Endothelial cell (in vitro differentiated cells): ENCODE measurements around the gene CACNB4. TPM values are rescaled to one million over a fixed set of nuclear protein-coding genes. Genes with fewer than 3 reads are reported as not detected.
"Not testable (repeated sequence)": the region's sequence is repeated elsewhere in the genome, so short reads cannot be mapped to it uniquely, and the experiment has no call there.

ENCODE experiments used
- DNase-seq: peaks from one replicate; pipeline ENCODE4 v3.0.0; 2021; ENCODE audit warnings: low spot score
- H3K27ac Mint-ChIP-seq: one replicate; pipeline ENCODE4 v1.8.0; 2021; ENCODE audit warnings: mixed read lengths, inconsistent platforms; ENCODE audit not compliant: unreplicated experiment
- H3K27me3 Mint-ChIP-seq: one replicate; pipeline ENCODE4 v1.8.0; 2021; ENCODE audit warnings: mild to moderate bottlenecking, moderate library complexity, mixed read lengths, inconsistent platforms; ENCODE audit not compliant: unreplicated experiment
- H3K36me3 Mint-ChIP-seq: one replicate; pipeline ENCODE4 v1.8.0; 2021; ENCODE audit warnings: mild to moderate bottlenecking, low read depth, mixed read lengths, inconsistent platforms; ENCODE audit not compliant: unreplicated experiment
- H3K4me1 Mint-ChIP-seq: one replicate; pipeline ENCODE4 v1.8.0; 2021; ENCODE audit warnings: mild to moderate bottlenecking, mixed read lengths, inconsistent platforms; ENCODE audit not compliant: unreplicated experiment
- H3K4me3 Mint-ChIP-seq: one replicate; pipeline ENCODE4 v1.8.0; 2021; ENCODE audit warnings: mild to moderate bottlenecking, mixed read lengths, inconsistent platforms; ENCODE audit not compliant: unreplicated experiment
- H3K9me3 Mint-ChIP-seq: one replicate; pipeline ENCODE4 v1.8.0; 2021; ENCODE audit warnings: mixed read lengths, inconsistent platforms; ENCODE audit not compliant: unreplicated experiment
- CTCF ChIP-seq: fragments of 200-600 bp; sonication (generic); IDR thresholded peaks from one replicate; pipeline ENCODE4 v1.5.0; 2021; ENCODE audit warnings: antibody characterized with exemption; ENCODE audit not compliant: unreplicated experiment
- total RNA-seq: library from RNA; stranded (reverse); fragmentation: NEBNext Ultra II Directional; extraction: Animal tissue kit (Norgen Biotek cat#: 25700); gene quantifications from one replicate; pipeline ENCODE4 v1.2.1, GENCODE V29; 2021; ENCODE audit not compliant: unreplicated experiment

Gene CACNB4
- total RNA-seq, 1 donor from 2014 or later, result 1.5 TPM

GRCh38 chr2:152031747-152032306 is 67.0 kb downstream of the CACNB4 start:
- Mint-ChIP-seq H3K27me3 (no peaks in the 10 kb centered on the region), H3K9me3 (no peaks in the 10 kb centered on the region), H3K27ac (no peak overlapping the region), H3K4me1 (no peaks in the 10 kb centered on the region), H3K4me3 (no peak overlapping the region), H3K36me3 (peaks cover 3% of the 10 kb centered on the region)
- DNase-seq, result no peak
- TF ChIP-seq CTCF, result no peak

- not testable (repeated sequence) for H3K4me1 Mint-ChIP-seq, H3K27me3 Mint-ChIP-seq, H3K9me3 Mint-ChIP-seq, H3K4me3 Mint-ChIP-seq, H3K27ac Mint-ChIP-seq, DNase-seq, H3K36me3 Mint-ChIP-seq
Observed at GRCh38 chr2:152030596-152031328, 68.1 kb downstream of the CACNB4 start.

GRCh38 chr2:152028182-152028862 is 70.5 kb downstream of the CACNB4 start:
- TF ChIP-seq CTCF, result no peak
- no peaks in the 10 kb centered on the region for H3K36me3 Mint-ChIP-seq
- H3K4me3 Mint-ChIP-seq, result no peak overlapping the region
- H3K27me3 Mint-ChIP-seq, result peaks cover 1% of the 10 kb centered on the region
- H3K4me1 Mint-ChIP-seq, result no peaks in the 10 kb centered on the region
- no peak overlapping the region for H3K27ac Mint-ChIP-seq
- H3K9me3 Mint-ChIP-seq, result no peaks in the 10 kb centered on the region
- no peak for DNase-seq

- Mint-ChIP-seq H3K4me1 (no peaks in the 10 kb centered on the region), H3K27me3 (peaks cover 1% of the 10 kb centered on the region), H3K4me3 (peak overlapping the region; percentile 82), H3K27ac (no peak overlapping the region), H3K9me3 (no peaks in the 10 kb centered on the region), H3K36me3 (no peaks in the 10 kb centered on the region)
- TF ChIP-seq CTCF, result peak; percentile 98
- DNase-seq, result peak; percentile 88
Observed at GRCh38 chr2:152025678-152026287, 73.1 kb downstream of the CACNB4 start.

- no peak for TF ChIP-seq CTCF
- no peak for DNase-seq
- Mint-ChIP-seq H3K4me1 (no peaks in the 10 kb centered on the region), H3K36me3 (no peaks in the 10 kb centered on the region), H3K4me3 (no peak overlapping the region), H3K27ac (no peak overlapping the region), H3K27me3 (peaks cover 1% of the 10 kb centered on the region), H3K9me3 (no peaks in the 10 kb centered on the region)
Observed at GRCh38 chr2:152024477-152024876, 74.4 kb downstream of the CACNB4 start.
